IMR-90 (cell line): Measurements from ENCODE around the gene ETV6. TPM values are rescaled to one million over a fixed set of nuclear protein-coding genes. Genes with fewer than 3 reads are reported as not detected.
A peak's percentile ranks its signal among the peaks of the same experiment; 100 is the strongest.

Experiments
- ATAC-seq: fragments of 200-7000 bp; cut with Tn5 transposase; 2 replicates; pipeline ENCODE4 v1.9.1; 2020; ENCODE audit warnings: low read depth, mild to moderate bottlenecking, moderate library complexity
- BruUV-seq: library from RNA; stranded (reverse); fragments of 400-500 nt; replicated peaks from 2 replicates; lab custom pipeline; 2021; lab: Mats Ljungman, UMichigan
- CTCF ChIA-PET: fragments of 300-600 bp; formaldehyde crosslinking; extraction: SDS; loops from one replicate; lab custom pipeline; 2021; ENCODE audit warnings: antibody characterized with exemption; lab: Yijun Ruan, JAX
- POLR2A ChIA-PET: fragments of 300-600 bp; sonication (Branson Sonifier 250); formaldehyde crosslinking; loops from one replicate; lab custom pipeline; 2022; ENCODE audit warnings: antibody characterized with exemption; ENCODE audit not compliant: unreplicated experiment; lab: Charles Lee
- DNase-seq: peaks from one replicate; pipeline ENCODE4 v3.0.0; 2013
- H2AFZ ChIP-seq: replicated peaks from 2 replicates; pipeline ENCODE3; 2013; ENCODE audit warnings: low read length, mild to moderate bottlenecking; ENCODE audit not compliant: poor library complexity
- H2AK5ac ChIP-seq: 2 replicates; pipeline ENCODE4 v1.6.1; 2013; ENCODE audit warnings: low read depth, low read length, inconsistent platforms
- H2AK9ac ChIP-seq: replicated peaks from 2 replicates; pipeline ENCODE3; 2013; ENCODE audit warnings: mild to moderate bottlenecking, low read depth, low read length, moderate library complexity; ENCODE audit not compliant: poor library complexity
- H2BK120ac ChIP-seq: 2 replicates; pipeline ENCODE4 v1.6.1; 2013; ENCODE audit warnings: low read depth, low read length, inconsistent platforms
- H2BK15ac ChIP-seq: 3 replicates; pipeline ENCODE4 v1.6.1; 2013; ENCODE audit warnings: low read depth, low read length, inconsistent platforms
- H2BK20ac ChIP-seq: 2 replicates; pipeline ENCODE4 v1.6.1; 2013; ENCODE audit warnings: low read depth, mild to moderate bottlenecking, inconsistent platforms, low read length, moderate library complexity
- H2BK5ac ChIP-seq: 2 replicates; pipeline ENCODE4 v1.6.1; 2013; ENCODE audit warnings: mild to moderate bottlenecking, low read depth, low read length, inconsistent platforms; ENCODE audit not compliant: poor library complexity, severe bottlenecking
- H3K14ac ChIP-seq: replicated peaks from 2 replicates; pipeline ENCODE4 v1.6.1; 2013; ENCODE audit warnings: low read depth, low read length, inconsistent platforms
- H3K18ac ChIP-seq: 2 replicates; pipeline ENCODE4 v1.6.1; 2013; ENCODE audit warnings: low read depth, low read length, control low read depth
- H3K23ac ChIP-seq: 2 replicates; pipeline ENCODE4 v1.6.1; 2013; ENCODE audit warnings: low read depth, low read length, inconsistent platforms
- H3K27ac ChIP-seq: 2 replicates; pipeline ENCODE4 v1.5.1; 2013; ENCODE audit warnings: mild to moderate bottlenecking, control low read depth, low read length; ENCODE audit not compliant: insufficient read depth
- H3K27me3 ChIP-seq: 2 replicates; pipeline ENCODE4 v1.6.1; 2013; ENCODE audit warnings: low read length; ENCODE audit not compliant: control insufficient read depth, insufficient read depth
- H3K36me3 ChIP-seq: 2 replicates; pipeline ENCODE4 v1.6.1; 2013; ENCODE audit warnings: low read length, mixed read lengths; ENCODE audit not compliant: control insufficient read depth, insufficient read depth
- H3K4ac ChIP-seq: 2 replicates; pipeline ENCODE4 v1.6.1; 2013; ENCODE audit warnings: low read depth, low read length, inconsistent platforms
- H3K4me1 ChIP-seq: 2 replicates; pipeline ENCODE4 v1.6.1; 2013; ENCODE audit warnings: low read length, mixed read lengths; ENCODE audit not compliant: control insufficient read depth, insufficient read depth
- H3K4me2 ChIP-seq: 2 replicates; pipeline ENCODE4 v1.6.1; 2013; ENCODE audit warnings: low read depth, mild to moderate bottlenecking, control low read depth, low read length, moderate library complexity
- H3K4me3 ChIP-seq: 2 replicates; pipeline ENCODE4 v1.5.1; 2013; ENCODE audit warnings: low read depth, mild to moderate bottlenecking, control low read depth, low read length, moderate library complexity; ENCODE audit not compliant: insufficient read depth
- H3K56ac ChIP-seq: 2 replicates; pipeline ENCODE4 v1.6.1; 2013; ENCODE audit warnings: low read length, inconsistent platforms; ENCODE audit not compliant: insufficient read depth; ENCODE audit errors: extremely low read depth
- H3K79me1 ChIP-seq, 2 experiments: 2 replicates each; pipeline ENCODE4 v1.6.1; 2013; ENCODE audit warnings: low read length in 2 of 2, inconsistent platforms in 1 of 2, low read depth in 1 of 2
- H3K9ac ChIP-seq: 2 replicates; pipeline ENCODE4 v1.6.1; 2013; ENCODE audit warnings: low read depth, low read length, control low read depth
- H3K9me1 ChIP-seq: 2 replicates; pipeline ENCODE4 v1.6.1; 2013; ENCODE audit warnings: low read length, inconsistent platforms; ENCODE audit not compliant: insufficient read depth
- H3K9me3 ChIP-seq: 2 replicates; pipeline ENCODE4 v1.6.1; 2013; ENCODE audit warnings: low read length; ENCODE audit not compliant: control insufficient read depth, insufficient read depth
- H4K20me1 ChIP-seq: 2 replicates; pipeline ENCODE4 v1.6.1; 2013; ENCODE audit warnings: low read length, inconsistent platforms; ENCODE audit not compliant: insufficient read depth
- H4K5ac ChIP-seq: 2 replicates; pipeline ENCODE4 v1.6.1; 2013; ENCODE audit warnings: mild to moderate bottlenecking, low read depth, low read length, control low read depth
- H4K8ac ChIP-seq, 2 experiments: 2 replicates each; pipeline ENCODE4 v1.6.1; 2013; ENCODE audit warnings: low read depth in 2 of 2, low read length in 2 of 2, control low read depth in 1 of 2, inconsistent platforms in 1 of 2
- H4K91ac ChIP-seq: 2 replicates; pipeline ENCODE4 v1.6.1; 2013; ENCODE audit warnings: low read depth, low read length, inconsistent platforms; ENCODE audit not compliant: insufficient read depth
- BHLHE40 ChIP-seq: fragments of 150-350 bp; IDR thresholded peaks from 2 replicates; pipeline ENCODE4 v1.6.1; 2016; ENCODE audit warnings: mild to moderate bottlenecking, low read depth, low read length
- CHD1 ChIP-seq: IDR thresholded peaks from 2 replicates; pipeline ENCODE4 v1.6.1; 2012; ENCODE audit warnings: low read depth, low read length, improper control_type of control experiment
- MAZ ChIP-seq: IDR thresholded peaks from 2 replicates; pipeline ENCODE4 v1.6.1; 2012; ENCODE audit warnings: low read depth, mild to moderate bottlenecking, low read length, improper control_type of control experiment, moderate library complexity, borderline replicate concordance
- MXI1 ChIP-seq: IDR thresholded peaks from 2 replicates; pipeline ENCODE4 v1.6.1; 2012; ENCODE audit warnings: low read depth, mild to moderate bottlenecking, low read length, moderate library complexity, borderline replicate concordance
- NFE2L2 ChIP-seq: fragments of 150-350 bp; IDR thresholded peaks from 2 replicates; pipeline ENCODE4 v1.6.1; 2016; ENCODE audit warnings: low read depth, mild to moderate bottlenecking, low read length
- POLR2A ChIP-seq: IDR thresholded peaks from 2 replicates; pipeline ENCODE4 v1.6.1; 2012; ENCODE audit warnings: mild to moderate bottlenecking, low read depth, low read length
- WGBS, 2 experiments: methylation state at CpG; one replicate each; pipeline versions ENCODE4 v1.1.5 to v1.1.7; 2013; ENCODE audit warnings: missing lambda C conversion rate in 2 of 2; ENCODE audit not compliant: insufficient read length in 1 of 2; ENCODE audit errors: extremely low coverage in 2 of 2; 5-methylcytosine and 5-hydroxymethylcytosine counted together
- dilution Hi-C: fragments of 300-500 bp; cut with HindIII; formaldehyde crosslinking; loops from one replicate; pipeline ENCODE4 v1.14.3; 2018; ENCODE audit warnings: low sequenced_read_pairs; ENCODE audit not compliant: unreplicated experiment
- in situ Hi-C: fragments of 300-500 bp; cut with MboI; formaldehyde crosslinking; loops from 3 replicates; pipeline ENCODE4 v1.14.3; 2019; ENCODE audit warnings: low sequenced_read_pairs, inconsistent platforms, mixed read lengths
- intact Hi-C: fragments of 100-400 bp; cut with micrococcal nuclease; formaldehyde crosslinking; loops from 2 replicates; pipeline ENCODE4 v1.10.0; 2022
- polyA plus RNA-seq, 3 experiments: library from polyadenylated mRNA; depleted of rRNA; stranded (reverse); fragments of >200 nt; gene quantifications; 2 replicates each; pipeline ENCODE4 v1.2.3, GENCODE V29; 2012; ENCODE audit warnings: low replicate concordance in 1 of 3
- total RNA-seq: library from RNA; depleted of rRNA; stranded (reverse); fragments of >200 nt; gene quantifications from 2 replicates; pipeline ENCODE4 v1.2.3, GENCODE V29; 2012

Gene ETV6
- total and polyA plus RNA-seq, 2 of the 4 experiments (the other 2 are of a cell fraction), result 8.4 to 9.9 TPM

DNA sequence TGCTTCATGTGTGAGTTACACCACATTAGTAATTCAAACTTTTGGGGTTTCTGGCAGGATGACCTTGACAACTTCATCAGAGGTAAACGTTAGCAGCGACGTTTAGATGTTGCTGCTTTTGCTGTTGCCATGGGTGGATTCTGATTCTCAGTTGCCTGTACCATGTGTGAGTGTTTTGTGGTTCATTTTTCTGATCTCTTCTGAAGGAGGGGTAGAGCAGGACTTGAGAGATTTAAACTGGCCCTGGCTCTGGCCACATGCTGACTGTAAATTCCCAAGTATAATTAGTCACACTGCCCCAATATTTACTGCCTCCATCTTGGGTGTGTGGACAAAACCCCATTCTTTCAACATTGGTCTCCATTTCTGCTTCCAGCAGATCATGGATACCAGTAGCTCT is 110.4 kb downstream of the ETV6 start:
- H2AK5ac ChIP-seq, result peak overlapping the region; percentile 51
- no peak overlapping the region for H2AFZ ChIP-seq
- no peak overlapping the region for H3K56ac ChIP-seq
- dilution Hi-C loops, result no loop called here
- H3K4me2 ChIP-seq, result no peak overlapping the region
- peaks cover 5% of the 10 kb centered on the region for H3K36me3 ChIP-seq
- H4K91ac ChIP-seq, result 0 out of 2 replicates have a peak overlapping the region, but pooled peaks have one; percentile 8
- H3K9ac ChIP-seq, result no peak overlapping the region
- no peak overlapping the region for H3K23ac ChIP-seq
- H2AK9ac ChIP-seq, result no peak overlapping the region
- TF ChIP-seq MAZ, result no peak
- no peak for TF ChIP-seq POLR2A
- TF ChIP-seq MXI1, result no peak
- TF ChIP-seq NFE2L2, result no peak
- TF ChIP-seq BHLHE40, result no peak
- TF ChIP-seq CHD1, result no peak
- intact Hi-C loops, result loop anchor here (2.0 to 10.0 kb wide), 2 partner anchors 41 to 275 kb away; no protein-coding TSS in a partner anchor
- H3K4me3 ChIP-seq, result no peak overlapping the region
- H3K27me3 ChIP-seq, result no peaks in the 10 kb centered on the region
- CTCF ChIA-PET, result no interaction called here
- H3K9me3 ChIP-seq, result no peaks in the 10 kb centered on the region
- POLR2A ChIA-PET, result no interaction called here
- H4K8ac ChIP-seq, result peak overlapping the region; percentile 25 to 92; a peak in 2 of 4 replicates
- no CpG with 5 or more reads among the region's 3 CpGs for WGBS, 2 experiments
- peak overlapping the region; percentile 93; the same call in 1 of the 2 replicates for H2BK120ac ChIP-seq
- H3K9me1 ChIP-seq, result peaks cover 26% of the 10 kb centered on the region
- in situ Hi-C loops, result no loop called here
- peak overlapping the region; percentile 11; the same call in 1 of the 2 replicates for H3K18ac ChIP-seq
- ATAC-seq, result no peak
- no peak overlapping the region; the same call in 1 of the 2 replicates for H3K4ac ChIP-seq
- H3K79me1 ChIP-seq, result peaks cover 53 to 83% of the 10 kb centered on the region in 2 experiments
- no peaks in the 10 kb centered on the region for H4K20me1 ChIP-seq
- peaks cover 40% of the 10 kb centered on the region for H3K4me1 ChIP-seq
- H3K27ac ChIP-seq, result no peak overlapping the region
- no peak for DNase-seq
- peak overlapping the region; percentile 88; the same call in 1 of the 3 replicates for H2BK15ac ChIP-seq
- no TSS peak for BruUV-seq
- H3K14ac ChIP-seq, result 0 out of 2 replicates have a peak overlapping the region, but pooled peaks have one; percentile 2
- no peak overlapping the region for H2BK5ac ChIP-seq
- H4K5ac ChIP-seq, result no peak overlapping the region; the same call in 1 of the 2 replicates
- peak overlapping the region; percentile 27; the same call in 1 of the 2 replicates for H2BK20ac ChIP-seq
